ENCODE data around the gene RTCB. TPM values are rescaled to one million over a fixed set of nuclear protein-coding genes. Genes with fewer than 3 reads are reported as not detected.

RTCB gene
- total RNA-seq, 1 experiment from 2014 or later = 101 TPM

DNA sequence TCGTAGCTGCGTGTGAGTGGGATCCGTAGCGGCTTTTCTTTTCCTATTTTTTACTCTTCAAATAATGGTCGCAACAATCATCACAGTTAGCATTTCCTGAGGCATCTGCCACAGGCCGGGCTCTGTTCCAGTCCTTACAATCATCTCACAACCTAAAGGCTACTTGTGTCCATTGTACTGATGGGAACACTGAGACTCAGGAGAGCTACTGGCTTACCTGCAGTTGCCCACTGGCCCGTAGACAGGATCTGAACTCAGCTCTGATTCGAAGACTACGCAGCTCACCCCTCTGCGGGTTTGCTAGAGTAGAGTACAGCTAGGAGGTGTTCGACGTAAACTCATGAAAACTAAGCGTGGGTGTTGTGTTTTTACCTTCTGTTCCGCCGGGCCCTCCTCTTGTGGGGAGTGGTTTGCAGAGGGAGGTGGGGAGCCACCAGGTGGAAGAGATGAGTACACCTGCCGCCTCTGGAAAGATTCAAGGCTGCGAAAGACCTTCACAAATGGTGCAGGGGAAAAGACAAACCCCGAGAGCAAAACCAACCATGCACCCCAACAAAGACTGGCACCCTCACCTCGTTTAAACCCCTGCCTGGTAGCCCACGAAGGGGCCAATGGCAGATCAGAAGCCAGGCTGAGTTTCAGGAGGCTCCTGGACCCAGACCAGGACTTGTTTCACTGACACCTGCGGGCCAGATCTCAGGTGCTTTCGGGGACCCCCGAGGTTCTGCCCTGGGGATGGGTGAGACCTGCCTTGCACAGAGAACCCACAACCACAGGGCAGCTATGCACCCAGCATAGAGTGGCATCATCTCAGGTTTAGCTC, 72.6 kb downstream of the RTCB start:
- TF ChIP-seq, protein P1, sequence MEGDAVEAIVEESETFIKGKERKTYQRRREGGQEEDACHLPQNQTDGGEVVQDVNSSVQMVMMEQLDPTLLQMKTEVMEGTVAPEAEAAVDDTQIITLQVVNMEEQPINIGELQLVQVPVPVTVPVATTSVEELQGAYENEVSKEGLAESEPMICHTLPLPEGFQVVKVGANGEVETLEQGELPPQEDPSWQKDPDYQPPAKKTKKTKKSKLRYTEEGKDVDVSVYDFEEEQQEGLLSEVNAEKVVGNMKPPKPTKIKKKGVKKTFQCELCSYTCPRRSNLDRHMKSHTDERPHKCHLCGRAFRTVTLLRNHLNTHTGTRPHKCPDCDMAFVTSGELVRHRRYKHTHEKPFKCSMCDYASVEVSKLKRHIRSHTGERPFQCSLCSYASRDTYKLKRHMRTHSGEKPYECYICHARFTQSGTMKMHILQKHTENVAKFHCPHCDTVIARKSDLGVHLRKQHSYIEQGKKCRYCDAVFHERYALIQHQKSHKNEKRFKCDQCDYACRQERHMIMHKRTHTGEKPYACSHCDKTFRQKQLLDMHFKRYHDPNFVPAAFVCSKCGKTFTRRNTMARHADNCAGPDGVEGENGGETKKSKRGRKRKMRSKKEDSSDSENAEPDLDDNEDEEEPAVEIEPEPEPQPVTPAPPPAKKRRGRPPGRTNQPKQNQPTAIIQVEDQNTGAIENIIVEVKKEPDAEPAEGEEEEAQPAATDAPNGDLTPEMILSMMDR (conservative IDR thresholded peaks at IDR 0.05) = peak; percentile 23; the same call in 2 of the 3 replicates
- no peak overlapping the region for H3K4ac ChIP-seq (ENCODE audit: low read depth, low read length)
- H3K79me2 ChIP-seq (ENCODE audit: insufficient read depth, low read length) = no peaks in the 10 kb centered on the region
- no peaks in the 10 kb centered on the region for H3K79me1 ChIP-seq (ENCODE audit: insufficient read depth, low read depth, low read length, poor library complexity, severe bottlenecking)
- no CpG with 5 or more reads among the region's 23 CpGs for WGBS (ENCODE audit: extremely low coverage, insufficient read length, low lambda C conversion rate)
- H3K14ac ChIP-seq (ENCODE audit: insufficient read depth, low read length) = no peak overlapping the region
- no peak overlapping the region for H3K27ac ChIP-seq (ENCODE audit: insufficient read length, low read depth, low read length)
- Mint-ChIP-seq H3K4me1 (peaks cover 17 to 35% of the 10 kb centered on the region in 2 experiments), H3K4me3 (no peak overlapping the region), H3K9me3 (no peaks in the 10 kb centered on the region), H3K36me3 (ENCODE audit: insufficient read depth in 1 of 3, low read depth in 3 of 3) (no peaks in the 10 kb centered on the region), H3K27me3 (ENCODE audit: low read depth) (peaks cover 48% of the 10 kb centered on the region), H3K27ac (no peak overlapping the region)
- H2BK120ac ChIP-seq (ENCODE audit: low read depth, low read length, poor library complexity, severe bottlenecking) = no peak overlapping the region
- H3K18ac ChIP-seq (ENCODE audit: insufficient read length, low read depth, low read length) = no peak overlapping the region
- H2BK20ac ChIP-seq (ENCODE audit: low read depth, low read length, poor library complexity, severe bottlenecking) = no peak overlapping the region
- H3K27me3 ChIP-seq (ENCODE audit: insufficient read depth, low read length) = no peaks in the 10 kb centered on the region
- H2BK5ac ChIP-seq (ENCODE audit: insufficient read length, low read length) = no peak overlapping the region
- no peak overlapping the region for H2AFZ ChIP-seq (ENCODE audit: low read length)
- H2BK15ac ChIP-seq (ENCODE audit: low read depth, low read length) = no peak overlapping the region
- no peaks in the 10 kb centered on the region for H3K9me3 ChIP-seq (ENCODE audit: control insufficient read depth, low read depth, low read length)
- no peak overlapping the region for H2BK12ac ChIP-seq (ENCODE audit: insufficient read length, low read depth, low read length)
- H3K4me2 ChIP-seq (ENCODE audit: insufficient read depth, insufficient read length, low read length) = no peak overlapping the region
- H3T11ph ChIP-seq (ENCODE audit: low read length) = no peak overlapping the region
- H3K9ac ChIP-seq (ENCODE audit: extremely low read depth, insufficient read length, low read length) = no peak overlapping the region
- H4K20me1 ChIP-seq (ENCODE audit: control insufficient read depth, insufficient read depth, insufficient read length) = no peaks in the 10 kb centered on the region
- no peak overlapping the region for H4K91ac ChIP-seq (ENCODE audit: insufficient read length, low read depth, low read length)
- H4K5ac ChIP-seq (ENCODE audit: insufficient read length, low read depth, low read length) = no peak overlapping the region
- no peak overlapping the region for H2AK5ac ChIP-seq (ENCODE audit: insufficient read length, low read length)
- no peak overlapping the region for H4K8ac ChIP-seq (replicated peaks; ENCODE audit: insufficient read length, low read depth, low read length)
- H3K23ac ChIP-seq (ENCODE audit: insufficient read length, low read depth, low read length) = no peak overlapping the region
- H3K4me1 ChIP-seq (ENCODE audit: insufficient read depth, low read length) = no peaks in the 10 kb centered on the region
- no peak overlapping the region for H3K56ac ChIP-seq (ENCODE audit: insufficient read length, low read depth, low read length)
- no peaks in the 10 kb centered on the region for H3K23me2 ChIP-seq (ENCODE audit: insufficient read length, low read depth, low read length, poor library complexity, severe bottlenecking)
- no peak for DNase-seq

Measured in H9 (cell line).